Effector memory CD4-positive, alpha-beta T cell (primary cell): ENCODE measurements around the gene SLC6A20.

Experiments
- DNase-seq, 3 donors: peaks; one replicate each; pipeline ENCODE4 v3.0.0-alpha.2; 2020
- H3K27ac ChIP-seq: 2 replicates; pipeline ENCODE4 v1.7.0; 2013; ENCODE audit warnings: mild to moderate bottlenecking, low read length, moderate library complexity; ENCODE audit not compliant: insufficient read depth, poor library complexity, severe bottlenecking
- H3K27me3 ChIP-seq: replicated peaks from 2 replicates; pipeline ENCODE4 v1.7.0; 2013; ENCODE audit warnings: mild to moderate bottlenecking, low read length; ENCODE audit not compliant: insufficient read depth, control insufficient read depth, poor library complexity, severe bottlenecking
- H3K36me3 ChIP-seq: 2 replicates; pipeline ENCODE4 v1.7.0; 2013; ENCODE audit warnings: mild to moderate bottlenecking, low read length, moderate library complexity; ENCODE audit not compliant: control insufficient read depth, insufficient read depth
- H3K4me1 ChIP-seq: 2 replicates; pipeline ENCODE4 v1.7.0; 2013; ENCODE audit warnings: low read length, mild to moderate bottlenecking; ENCODE audit not compliant: control insufficient read depth, insufficient read depth, poor library complexity, severe bottlenecking
- H3K4me3 ChIP-seq: 2 replicates; pipeline ENCODE4 v1.7.0; 2013; ENCODE audit warnings: low read length, low read depth, mild to moderate bottlenecking; ENCODE audit not compliant: insufficient read depth, poor library complexity, severe bottlenecking
- H3K9me3 ChIP-seq: 2 replicates; pipeline ENCODE4 v1.7.0; 2013; ENCODE audit warnings: mild to moderate bottlenecking, low read length, moderate library complexity; ENCODE audit not compliant: control insufficient read depth

SLC6A20 gene

GRCh38 chr3:45826321-45826720, 30.0 kb upstream of the SLC6A20 start:
- Histone ChIP-seq H3K4me3 (no peak overlapping the region), H3K9me3 (no peaks in the 10 kb centered on the region), H3K4me1 (no peaks in the 10 kb centered on the region), H3K27ac (no peak overlapping the region), H3K27me3 (no peaks in the 10 kb centered on the region), H3K36me3 (peaks cover 8% of the 10 kb centered on the region)
- no peak for DNase-seq

- Histone ChIP-seq H3K27ac (no peak overlapping the region), H3K9me3 (no peaks in the 10 kb centered on the region), H3K4me3 (no peak overlapping the region), H3K4me1 (no peaks in the 10 kb centered on the region), H3K36me3 (no peaks in the 10 kb centered on the region), H3K27me3 (no peaks in the 10 kb centered on the region)
- no peak for DNase-seq
Measured at GRCh38 chr3:45821127-45821526, 24.8 kb upstream of the SLC6A20 start.

GRCh38 chr3:45819543-45819942, 23.2 kb upstream of the SLC6A20 start:
- no peak overlapping the region for H3K27ac ChIP-seq
- no peaks in the 10 kb centered on the region for H3K4me1 ChIP-seq
- H3K36me3 ChIP-seq: no peaks in the 10 kb centered on the region
- no peaks in the 10 kb centered on the region for H3K27me3 ChIP-seq
- DNase-seq: no peak
- no peaks in the 10 kb centered on the region for H3K9me3 ChIP-seq
- H3K4me3 ChIP-seq: no peak overlapping the region

GRCh38 chr3:45817831-45818522, 21.6 kb upstream of the SLC6A20 start:
- no peak for DNase-seq
- Histone ChIP-seq H3K36me3 (no peaks in the 10 kb centered on the region), H3K9me3 (no peaks in the 10 kb centered on the region), H3K4me1 (no peaks in the 10 kb centered on the region), H3K27me3 (no peaks in the 10 kb centered on the region), H3K4me3 (no peak overlapping the region), H3K27ac (no peak overlapping the region)

- H3K27ac ChIP-seq: no peak overlapping the region
- H3K27me3 ChIP-seq: no peaks in the 10 kb centered on the region
- H3K4me1 ChIP-seq: no peaks in the 10 kb centered on the region
- H3K4me3 ChIP-seq: no peak overlapping the region
- H3K36me3 ChIP-seq: no peaks in the 10 kb centered on the region
- DNase-seq: no peak
- H3K9me3 ChIP-seq: no peaks in the 10 kb centered on the region
Measured at GRCh38 chr3:45816544-45816943, 20.2 kb upstream of the SLC6A20 start.

GRCh38 chr3:45814322-45814721, 18.0 kb upstream of the SLC6A20 start:
- no peak overlapping the region for H3K4me3 ChIP-seq
- no peaks in the 10 kb centered on the region for H3K9me3 ChIP-seq
- H3K27me3 ChIP-seq: no peaks in the 10 kb centered on the region
- H3K4me1 ChIP-seq: no peaks in the 10 kb centered on the region
- H3K36me3 ChIP-seq: no peaks in the 10 kb centered on the region
- H3K27ac ChIP-seq: no peak overlapping the region
- DNase-seq: no peak

- no peaks in the 10 kb centered on the region for H3K9me3 ChIP-seq
- H3K27ac ChIP-seq: no peak overlapping the region
- no peaks in the 10 kb centered on the region for H3K4me1 ChIP-seq
- no peaks in the 10 kb centered on the region for H3K36me3 ChIP-seq
- H3K4me3 ChIP-seq: no peak overlapping the region
- no peak for DNase-seq
- H3K27me3 ChIP-seq: no peaks in the 10 kb centered on the region
Measured at GRCh38 chr3:45807681-45808540, 11.6 kb upstream of the SLC6A20 start.

GRCh38 chr3:45807133-45807532, 10.8 kb upstream of the SLC6A20 start:
- no peaks in the 10 kb centered on the region for H3K36me3 ChIP-seq
- H3K4me3 ChIP-seq: no peak overlapping the region
- no peaks in the 10 kb centered on the region for H3K9me3 ChIP-seq
- no peak overlapping the region for H3K27ac ChIP-seq
- H3K27me3 ChIP-seq: no peaks in the 10 kb centered on the region
- H3K4me1 ChIP-seq: no peaks in the 10 kb centered on the region
- DNase-seq: no peak

GRCh38 chr3:45806072-45806471, 9.7 kb upstream of the SLC6A20 start:
- Histone ChIP-seq H3K27ac (no peak overlapping the region), H3K9me3 (no peaks in the 10 kb centered on the region), H3K4me3 (no peak overlapping the region), H3K27me3 (no peaks in the 10 kb centered on the region), H3K36me3 (no peaks in the 10 kb centered on the region), H3K4me1 (no peaks in the 10 kb centered on the region)
- no peak for DNase-seq

GRCh38 chr3:45803252-45803935, 7.1 kb upstream of the SLC6A20 start:
- Histone ChIP-seq H3K4me3 (no peak overlapping the region), H3K36me3 (no peaks in the 10 kb centered on the region), H3K27ac (no peak overlapping the region), H3K9me3 (no peaks in the 10 kb centered on the region), H3K27me3 (no peaks in the 10 kb centered on the region), H3K4me1 (no peaks in the 10 kb centered on the region)
- no peak for DNase-seq
